ENCODE measurements around the gene GPR25. TPM values are rescaled to one million over a fixed set of nuclear protein-coding genes. Genes with fewer than 3 reads are reported as not detected.

GPR25 gene
- total and polyA plus RNA-seq, 2 of the 4 experiments (the other 2 are of a cell fraction): not detected

GRCh38 chr1:200911361-200911760 lies 38.6 kb downstream of the GPR25 start:
- Histone ChIP-seq H2AFZ (replicated peaks; ENCODE audit: low read length, poor library complexity) (no peak overlapping the region), H3K79me1 (ENCODE audit: low read depth in 1 of 2, low read length in 2 of 2) (no peaks in the 10 kb centered on the region), H4K91ac (ENCODE audit: insufficient read depth, low read depth, low read length) (no peak overlapping the region), H3K4me1 (ENCODE audit: control insufficient read depth, insufficient read depth, low read length) (no peaks in the 10 kb centered on the region), H2BK5ac (ENCODE audit: low read depth, low read length, poor library complexity, severe bottlenecking) (no peak overlapping the region), H2BK15ac (ENCODE audit: low read depth, low read length) (no peak overlapping the region), H2BK120ac (ENCODE audit: low read depth, low read length) (no peak overlapping the region), H3K4me2 (ENCODE audit: low read depth, low read length) (no peak overlapping the region), H3K23ac (ENCODE audit: low read depth, low read length) (no peak overlapping the region), H3K56ac (ENCODE audit: extremely low read depth, insufficient read depth, low read length) (no peak overlapping the region), H2AK9ac (replicated peaks; ENCODE audit: low read depth, low read length, poor library complexity) (no peak overlapping the region), H2AK5ac (ENCODE audit: low read depth, low read length) (no peak overlapping the region), H3K9me1 (ENCODE audit: insufficient read depth, low read length) (no peaks in the 10 kb centered on the region), H3K27ac (ENCODE audit: insufficient read depth, low read length) (no peak overlapping the region), H3K4me3 (ENCODE audit: insufficient read depth, low read depth, low read length) (no peak overlapping the region), H3K14ac (replicated peaks; ENCODE audit: low read depth, low read length) (no peak overlapping the region), H3K4ac (ENCODE audit: low read depth, low read length) (no peak overlapping the region), H4K8ac (ENCODE audit: low read depth in 2 of 2, low read length in 2 of 2) (no peak overlapping the region), H3K9me3 (ENCODE audit: control insufficient read depth, insufficient read depth, low read length) (no peaks in the 10 kb centered on the region), H3K36me3 (ENCODE audit: control insufficient read depth, insufficient read depth, low read length) (no peaks in the 10 kb centered on the region), H3K9ac (ENCODE audit: low read depth, low read length) (no peak overlapping the region), H4K20me1 (ENCODE audit: insufficient read depth, low read length) (no peaks in the 10 kb centered on the region), H2BK20ac (ENCODE audit: low read depth, low read length) (no peak overlapping the region), H3K27me3 (ENCODE audit: control insufficient read depth, insufficient read depth, low read length) (peaks cover 23% of the 10 kb centered on the region), H4K5ac (ENCODE audit: low read depth, low read length) (no peak overlapping the region), H3K18ac (ENCODE audit: low read depth, low read length) (no peak overlapping the region)
- DNase-seq (no peak), ATAC-seq (ENCODE audit: low read depth) (no peak)
- intact Hi-C loops (cut with micrococcal nuclease): no loop called here
- CTCF ChIA-PET: no interaction called here
- TF ChIP-seq FOS (IDR thresholded peaks at IDR 0.05; ENCODE audit: low read depth, low read length): no peak
- TF ChIP-seq BHLHE40 (IDR thresholded peaks at IDR 0.05; ENCODE audit: low read depth, low read length): no peak
- no peak for TF ChIP-seq MAZ (IDR thresholded peaks at IDR 0.05; ENCODE audit: borderline replicate concordance, low read depth, low read length)
- no peak for TF ChIP-seq CTCF (conservative IDR thresholded peaks at IDR 0.05; ENCODE audit: low read depth, low read length)
- TF ChIP-seq CEBPB (IDR thresholded peaks at IDR 0.05; ENCODE audit: low read depth, low read length): no peak
- no peak for TF ChIP-seq NFE2L2 (IDR thresholded peaks at IDR 0.05; ENCODE audit: low read depth, low read length)
- no peak for TF ChIP-seq SMC3 (IDR thresholded peaks at IDR 0.05; ENCODE audit: low read depth, low read length)
- TF ChIP-seq POLR2A (IDR thresholded peaks at IDR 0.05; ENCODE audit: low read depth, low read length): no peak
- TF ChIP-seq MAFK (IDR thresholded peaks at IDR 0.05; ENCODE audit: low read depth, low read length): no peak
- no peak for TF ChIP-seq RFX5 (IDR thresholded peaks at IDR 0.05; ENCODE audit: low read depth, low read length)
- no peak for TF ChIP-seq MXI1 (IDR thresholded peaks at IDR 0.05; ENCODE audit: borderline replicate concordance, low read depth, low read length)
- TF ChIP-seq RCOR1 (IDR thresholded peaks at IDR 0.05; ENCODE audit: insufficient replicate concordance, low read length): no peak
- TF ChIP-seq CHD1 (IDR thresholded peaks at IDR 0.05; ENCODE audit: low read depth, low read length): no peak
- in situ Hi-C loops (cut with MboI; ENCODE audit: low sequenced_read_pairs): no loop called here
- no TSS peak for BruUV-seq (replicated peaks)
- 93% methylated on average over 18 of the region's 24 CpGs; no CpG with 5 or more reads in 1 of the 2 experiments for WGBS, 2 experiments (ENCODE audit: extremely low coverage in 2 of 2, insufficient read length in 1 of 2)
- POLR2A ChIA-PET (ENCODE audit: unreplicated experiment): no interaction called here
- dilution Hi-C loops (cut with HindIII; ENCODE audit: low sequenced_read_pairs, unreplicated experiment): no loop called here

All from IMR-90 (cell line).